LNCAP (cell line): ENCODE results near the gene CNGA2.

ENCODE experiments used
- TF ChIP-seq, protein P1 (sequence below): fragments of 450-650 bp; IDR thresholded peaks from 2 replicates; pipeline ENCODE4 v1.5.1; 2017; ENCODE audit warnings: mild to moderate bottlenecking

Gene CNGA2

DNA sequence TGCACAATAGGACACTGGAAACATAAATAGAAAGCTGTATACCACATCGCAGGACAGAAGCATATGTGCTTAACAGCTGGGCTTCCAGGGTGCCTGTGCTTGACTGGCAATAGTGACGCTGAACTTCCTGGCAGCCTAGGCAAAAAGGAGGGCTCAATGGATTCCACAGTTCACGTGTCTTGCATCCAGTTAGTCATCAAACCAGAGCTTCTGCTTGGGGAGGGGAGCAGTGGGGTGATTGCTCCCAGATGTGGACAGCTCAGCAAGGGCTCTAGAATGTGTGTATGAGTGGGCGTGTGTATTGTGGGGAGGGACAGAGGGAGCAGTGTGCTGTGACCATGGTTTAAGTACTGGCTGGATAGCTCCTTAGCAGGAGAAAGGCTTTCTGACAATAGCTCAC is 37.0 kb upstream of the CNGA2 start:
- TF ChIP-seq, protein P1, sequence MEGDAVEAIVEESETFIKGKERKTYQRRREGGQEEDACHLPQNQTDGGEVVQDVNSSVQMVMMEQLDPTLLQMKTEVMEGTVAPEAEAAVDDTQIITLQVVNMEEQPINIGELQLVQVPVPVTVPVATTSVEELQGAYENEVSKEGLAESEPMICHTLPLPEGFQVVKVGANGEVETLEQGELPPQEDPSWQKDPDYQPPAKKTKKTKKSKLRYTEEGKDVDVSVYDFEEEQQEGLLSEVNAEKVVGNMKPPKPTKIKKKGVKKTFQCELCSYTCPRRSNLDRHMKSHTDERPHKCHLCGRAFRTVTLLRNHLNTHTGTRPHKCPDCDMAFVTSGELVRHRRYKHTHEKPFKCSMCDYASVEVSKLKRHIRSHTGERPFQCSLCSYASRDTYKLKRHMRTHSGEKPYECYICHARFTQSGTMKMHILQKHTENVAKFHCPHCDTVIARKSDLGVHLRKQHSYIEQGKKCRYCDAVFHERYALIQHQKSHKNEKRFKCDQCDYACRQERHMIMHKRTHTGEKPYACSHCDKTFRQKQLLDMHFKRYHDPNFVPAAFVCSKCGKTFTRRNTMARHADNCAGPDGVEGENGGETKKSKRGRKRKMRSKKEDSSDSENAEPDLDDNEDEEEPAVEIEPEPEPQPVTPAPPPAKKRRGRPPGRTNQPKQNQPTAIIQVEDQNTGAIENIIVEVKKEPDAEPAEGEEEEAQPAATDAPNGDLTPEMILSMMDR, result no peak

- TF ChIP-seq, protein P1, result no peak
Measured at GRCh38 chrX:151698485-151698884, 36.1 kb upstream of the CNGA2 start.

GRCh38 chrX:151699746-151700145 is 34.8 kb upstream of the CNGA2 start:
- TF ChIP-seq, protein P1, result no peak

DNA sequence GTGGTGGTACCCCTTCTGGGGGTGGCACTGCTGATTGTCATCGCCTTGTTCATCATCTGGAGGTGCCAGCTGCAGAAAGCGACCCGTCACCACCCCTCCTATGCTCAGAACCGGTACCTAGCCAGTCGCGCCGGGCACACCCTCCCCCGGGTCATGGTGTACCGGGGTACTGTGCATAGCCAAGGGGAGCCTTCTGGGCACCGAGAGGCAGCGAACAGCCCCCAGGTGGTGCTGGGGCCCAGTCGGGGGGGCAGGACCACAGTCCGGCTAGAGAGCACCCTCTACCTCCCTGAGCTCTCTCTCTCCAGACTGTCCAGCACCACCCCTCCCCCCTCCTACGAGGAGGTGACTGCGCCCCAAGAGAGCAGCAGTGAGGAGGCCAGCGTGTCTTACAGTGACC is 34.0 kb upstream of the CNGA2 start:
- TF ChIP-seq, protein P1, result no peak

GRCh38 chrX:151701071-151701470 is 33.5 kb upstream of the CNGA2 start:
- TF ChIP-seq, protein P1, result no peak

- TF ChIP-seq, protein P1, result no peak
Measured at GRCh38 chrX:151701531-151701930, 33.0 kb upstream of the CNGA2 start.

- TF ChIP-seq, protein P1, result no peak
Measured at GRCh38 chrX:151702026-151702714, 32.4 kb upstream of the CNGA2 start.
